GM20431 (cell line): ENCODE results near the gene PTPN22.

ENCODE experiments used
- in situ Hi-C: fragments of 300-500 bp; cut with MseI, MboI; formaldehyde crosslinking; loops from one replicate; pipeline ENCODE4 v1.15.0; 2020; ENCODE audit warnings: low sequenced_read_pairs; ENCODE audit not compliant: unreplicated experiment

The PTPN22 gene

DNA sequence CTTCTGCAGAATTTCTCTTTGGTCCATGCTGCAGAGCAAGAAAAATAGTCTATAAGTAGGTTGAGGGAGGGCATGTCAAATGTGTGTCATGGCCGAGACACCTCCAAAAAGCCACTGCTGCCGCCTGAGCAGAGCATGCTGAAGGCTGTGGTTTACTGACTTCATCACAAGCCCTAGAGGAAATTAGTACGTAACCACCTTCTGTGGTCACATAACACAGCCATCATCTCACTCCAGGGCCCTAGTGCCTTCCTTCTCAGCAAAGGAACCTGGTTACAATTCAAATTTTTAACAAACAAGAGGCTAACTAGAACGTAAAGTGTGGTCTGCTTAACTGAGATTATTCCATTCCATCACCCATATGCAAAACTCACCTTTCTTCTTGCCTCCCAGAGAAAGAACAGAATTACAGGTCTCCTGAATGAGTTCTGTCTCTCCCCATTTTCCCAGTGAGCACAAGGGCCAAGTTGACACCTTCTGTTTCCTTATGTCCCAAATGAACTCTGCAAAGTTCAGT is at the start of gene PTPN22:
Gene PTPN22 (minus strand): TSS at position 116 of the 517 bp plus-strand sequence.
- in situ Hi-C loops = no loop called here

DNA sequence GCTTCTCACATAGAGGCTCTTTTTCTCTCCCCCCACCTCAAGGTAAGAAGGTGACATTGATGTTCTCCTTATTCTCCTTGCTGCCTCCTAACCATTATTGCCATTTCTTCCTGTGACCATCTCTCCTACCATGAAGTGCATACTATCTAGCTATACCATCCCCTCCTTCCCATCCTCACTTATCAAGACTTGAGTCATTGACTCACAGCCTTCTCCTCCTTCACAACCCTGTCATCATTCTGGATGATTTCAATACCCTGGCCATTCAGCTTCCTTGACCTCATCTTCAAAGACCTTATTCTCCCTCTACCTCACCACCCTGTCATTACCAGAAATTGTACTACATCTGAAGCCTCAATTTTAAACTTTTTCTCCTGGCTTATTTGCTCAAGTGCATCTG is 46.7 kb upstream of the PTPN22 start:
- in situ Hi-C loops = no loop called here

DNA sequence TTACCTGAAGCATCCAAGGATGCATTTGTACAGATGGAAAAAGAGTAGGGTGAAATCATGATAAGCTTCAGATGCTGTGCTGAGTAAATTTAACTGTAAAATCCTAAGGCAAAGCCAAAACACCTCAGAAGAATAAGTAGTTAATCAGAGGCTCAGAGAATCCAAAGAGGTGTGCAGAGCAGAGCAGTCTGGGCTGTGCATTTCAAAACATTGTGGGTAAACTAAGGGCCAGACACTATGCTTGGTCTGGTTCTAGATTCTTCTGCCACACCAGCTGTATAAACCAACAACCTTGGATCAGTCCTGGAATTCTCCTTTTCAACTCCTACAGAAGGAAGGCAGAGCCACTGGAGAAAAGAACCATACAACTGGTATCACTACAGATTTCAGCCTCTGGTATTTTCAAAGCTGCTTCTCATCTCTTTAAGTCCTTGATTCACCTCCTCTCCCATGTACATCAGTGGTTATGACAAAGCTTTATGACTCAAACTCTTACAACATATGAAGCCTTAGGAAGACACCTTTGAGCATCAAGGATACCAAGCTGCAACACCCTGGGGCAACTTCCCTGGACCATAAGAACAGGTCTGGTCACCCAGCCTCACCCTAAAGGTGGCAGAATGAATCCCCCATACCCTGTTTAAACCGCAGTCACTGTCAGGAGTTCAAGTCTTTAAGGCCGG is 46.0 kb upstream of the PTPN22 start:
- in situ Hi-C loops = no loop called here

DNA sequence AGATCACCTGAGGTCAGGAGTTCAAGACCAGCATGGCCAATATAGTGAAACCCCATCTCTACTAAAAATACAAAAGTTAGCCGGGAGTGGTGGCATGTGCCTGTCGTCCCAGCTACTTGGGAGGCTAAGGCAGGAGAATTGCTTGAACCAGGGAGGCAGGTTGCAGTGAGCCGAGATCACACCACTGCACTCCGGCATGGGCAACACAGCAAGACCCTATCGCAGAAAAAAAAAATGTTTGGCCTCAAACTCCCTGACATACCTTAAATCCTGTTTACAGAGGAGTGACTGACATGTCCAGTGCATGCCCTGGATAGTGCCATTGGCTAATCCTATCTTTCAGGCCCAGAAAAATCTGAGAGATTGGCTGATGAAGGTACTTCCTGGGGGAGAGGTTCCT is 45.5 kb upstream of the PTPN22 start:
- in situ Hi-C loops = no loop called here

DNA sequence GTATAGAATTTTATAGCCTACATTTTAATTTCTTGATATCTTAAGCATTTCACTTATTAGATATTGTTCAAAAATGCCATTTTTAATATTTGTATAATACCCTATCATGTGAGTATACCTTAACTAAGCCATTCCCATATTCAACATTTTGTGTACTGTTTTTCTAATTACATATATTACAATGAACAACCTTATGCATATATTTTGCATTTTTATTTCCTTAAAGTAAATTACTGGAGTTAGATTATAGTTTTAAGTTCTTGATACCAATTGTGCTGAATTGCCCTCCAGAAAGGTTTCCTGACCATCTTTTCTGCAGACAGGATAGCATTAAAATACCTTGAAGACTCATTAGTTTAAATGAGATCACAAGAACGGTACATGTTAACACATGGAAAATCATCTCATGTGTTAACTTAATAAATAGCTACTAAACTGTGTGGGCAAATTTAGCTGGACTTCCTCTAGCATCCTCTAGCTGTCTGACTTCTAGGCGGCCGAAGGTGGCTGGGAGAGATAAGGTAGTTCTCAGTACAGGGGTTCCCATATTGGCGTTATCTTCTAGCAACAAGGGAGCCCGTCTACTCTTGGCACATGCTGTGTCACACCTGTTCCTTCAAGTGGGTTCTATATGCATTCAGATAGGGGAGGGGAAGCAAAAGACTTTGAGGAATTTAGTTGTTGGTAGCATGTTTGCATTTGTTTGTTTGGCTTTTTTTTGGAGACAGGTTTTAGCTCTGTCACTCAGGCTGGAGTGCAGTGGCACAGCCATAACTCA is 42.6 kb upstream of the PTPN22 start:
- in situ Hi-C loops = no loop called here

DNA sequence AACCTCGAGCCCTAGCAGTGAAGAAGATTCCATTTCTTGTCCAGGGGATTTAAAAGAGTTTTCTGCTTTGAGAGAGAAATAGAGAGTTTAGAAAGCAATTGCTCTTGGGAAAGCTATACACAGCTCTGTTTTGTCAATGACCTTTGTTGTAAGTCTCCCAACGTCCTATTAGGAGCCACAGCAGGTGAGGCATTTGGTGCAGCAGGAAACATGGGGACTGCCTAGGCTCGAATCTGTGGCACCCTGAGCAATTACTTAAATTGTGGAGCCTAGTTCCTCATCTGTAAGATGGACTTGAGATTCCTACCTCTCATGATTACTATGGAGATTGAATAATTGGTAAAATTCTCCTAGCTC is 41.8 kb upstream of the PTPN22 start:
- in situ Hi-C loops = no loop called here

DNA sequence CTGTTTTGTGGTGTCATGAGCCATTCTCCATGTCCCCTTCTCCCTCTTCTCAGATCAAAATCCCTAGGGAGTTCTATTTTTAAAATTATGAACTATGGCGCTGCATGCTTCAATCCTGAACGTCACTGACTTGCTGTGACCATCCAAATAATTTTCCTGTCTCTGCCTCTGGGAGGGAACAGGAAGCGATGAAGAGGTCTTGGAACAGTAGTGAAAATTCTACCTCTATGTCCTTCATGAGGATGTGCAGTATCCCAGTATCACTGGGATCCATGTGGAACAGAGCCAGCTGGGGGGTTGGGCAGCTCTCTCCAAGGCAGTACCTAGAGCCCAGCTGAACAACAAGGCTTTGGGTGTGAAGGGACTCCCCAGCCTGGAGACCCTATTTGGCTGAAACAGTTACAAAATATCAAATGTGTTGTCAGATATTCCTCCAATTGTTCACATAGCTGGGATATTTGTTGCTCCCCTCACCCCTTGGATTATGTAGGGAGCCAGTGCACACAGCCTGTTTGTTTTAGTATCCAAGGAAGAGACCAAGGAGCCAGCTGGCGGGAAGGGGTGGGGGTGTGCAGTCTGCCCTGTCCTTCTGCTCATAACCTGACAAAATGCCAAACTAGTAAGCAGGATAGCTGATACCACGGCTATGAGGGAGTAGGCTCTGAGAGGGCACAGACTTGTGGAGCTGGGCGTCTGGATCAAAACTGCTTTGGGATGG is 41.2 kb upstream of the PTPN22 start:
- in situ Hi-C loops = no loop called here

DNA sequence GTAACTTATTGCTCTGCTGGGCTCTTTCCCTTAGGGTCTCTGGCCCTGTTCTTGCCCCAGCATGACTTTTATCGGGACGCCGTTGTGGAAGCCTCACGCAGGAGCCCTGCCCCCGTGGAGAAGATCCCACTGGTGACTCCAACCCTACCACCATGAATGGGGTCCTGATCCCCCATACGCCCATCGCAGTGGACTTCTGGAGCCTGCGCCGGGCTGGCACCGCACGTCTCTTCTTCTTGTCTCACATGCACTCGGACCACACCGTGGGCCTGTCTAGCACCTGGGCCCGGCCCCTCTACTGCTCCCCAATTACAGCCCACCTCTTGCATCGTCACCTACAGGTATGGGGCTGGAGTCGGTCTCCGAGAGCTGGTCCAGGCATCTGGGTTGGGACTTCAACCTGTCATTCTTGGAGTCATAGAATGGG is 33.9 kb upstream of the PTPN22 start:
- in situ Hi-C loops = loop anchor here (10.0 kb wide), 1 partner anchor 81 kb away; no protein-coding TSS in a partner anchor

DNA sequence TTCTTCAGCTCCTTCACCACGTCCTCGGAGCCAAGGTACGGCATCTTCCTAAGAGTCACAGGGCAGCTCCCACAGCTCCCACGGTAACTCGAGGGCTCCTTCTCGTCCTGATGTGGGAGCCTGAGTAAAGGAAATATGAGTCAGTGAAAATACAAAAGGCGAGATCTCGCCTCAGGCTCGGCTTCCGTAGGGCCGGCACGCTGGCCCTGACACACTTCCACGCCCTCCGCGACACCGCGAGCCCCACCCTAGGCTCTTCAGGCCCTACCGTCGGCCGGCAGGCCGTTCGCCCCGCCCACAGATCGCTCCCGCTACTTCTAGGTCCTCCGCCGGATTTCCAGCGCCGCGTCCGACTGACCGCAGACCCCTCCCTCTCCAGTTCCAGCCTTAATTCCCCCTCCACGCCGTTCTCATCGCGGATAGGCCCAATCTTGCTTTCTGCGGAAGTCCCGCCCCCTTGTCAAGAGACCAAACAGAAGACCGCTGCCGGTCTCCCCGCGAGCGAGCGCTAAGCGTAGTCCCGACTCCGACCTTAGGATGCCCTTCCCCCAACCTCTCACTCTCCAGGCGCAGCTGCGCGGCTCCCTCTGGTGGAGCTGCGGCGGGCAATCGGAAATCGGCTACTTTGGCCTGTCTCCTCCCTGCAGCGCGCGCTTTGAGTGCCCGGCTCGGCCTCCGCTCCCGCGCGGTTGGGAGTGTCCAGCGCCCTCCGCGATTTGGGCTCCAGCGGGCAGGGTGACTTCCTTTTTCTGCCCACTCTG is 33.3 kb upstream of the PTPN22 start, which contains the start of the genes AP4B1 and DCLRE1B:
Gene AP4B1 (minus strand): TSS at position 126 of the 761 bp plus-strand sequence. CDS start 82 bp downstream, at position 44.
Gene DCLRE1B (plus strand): TSS at position 653 of the 761 bp plus-strand sequence. CDS start 261 bp downstream, outside the sequence.
- in situ Hi-C loops = loop anchor here (10.0 kb wide), 1 partner anchor 80 kb away; no protein-coding TSS in a partner anchor

DNA sequence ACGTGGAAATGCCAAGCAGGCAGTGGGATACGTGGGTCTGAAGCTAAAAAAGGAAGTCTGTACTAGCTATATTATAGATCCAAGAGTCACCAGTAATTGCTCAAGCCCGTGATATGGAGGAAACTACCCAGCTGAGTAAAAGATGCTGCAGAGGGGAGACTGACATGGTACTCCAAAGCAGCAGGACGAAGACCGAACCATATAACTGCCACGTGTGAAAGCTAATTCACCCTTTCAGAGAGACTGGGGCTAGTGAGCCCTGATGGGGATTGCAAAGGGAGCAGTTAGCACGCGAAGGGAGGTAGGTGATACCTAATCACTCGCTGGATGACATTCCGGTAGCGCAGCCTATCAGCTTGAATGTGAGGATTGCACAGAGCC is 32.8 kb upstream of the PTPN22 start:
- in situ Hi-C loops = loop anchor here (10.0 kb wide), 1 partner anchor 79 kb away; no protein-coding TSS in a partner anchor

DNA sequence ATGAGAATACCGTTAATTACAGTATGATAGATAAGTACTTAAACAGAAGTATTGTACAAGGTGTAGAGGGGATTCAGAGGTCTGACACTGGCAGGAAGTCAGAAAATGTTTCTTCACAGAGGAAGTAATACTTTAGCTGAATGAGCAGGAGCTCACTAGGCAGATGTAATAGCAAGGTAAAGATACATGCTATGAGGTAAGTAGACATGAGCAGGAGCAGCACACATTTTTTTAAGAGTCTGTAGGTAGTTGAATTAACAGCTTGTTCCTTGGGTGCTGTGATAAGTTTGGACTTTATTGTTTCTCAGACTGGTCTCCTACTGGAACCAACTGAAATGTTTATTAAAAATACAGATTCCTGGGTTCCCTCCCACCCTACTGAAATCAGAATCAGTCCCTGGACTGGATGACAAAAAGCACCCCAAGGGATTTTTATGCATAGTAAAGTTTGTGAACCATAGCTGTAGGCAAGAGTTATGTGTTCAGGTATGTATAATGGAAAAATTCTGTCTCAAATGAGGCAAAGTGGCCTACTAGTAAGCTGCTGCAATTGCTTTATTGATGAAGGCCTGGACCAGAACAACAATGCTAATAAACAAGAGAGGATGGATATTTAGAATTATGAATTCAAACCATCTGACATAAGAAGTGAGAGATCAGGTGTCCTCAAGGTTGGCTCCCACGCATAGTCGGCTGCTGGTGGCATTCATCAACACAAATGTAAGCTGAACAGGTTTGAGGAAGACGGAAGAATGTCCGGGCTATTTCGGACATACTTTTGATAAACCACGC is 32.2 kb upstream of the PTPN22 start:
- in situ Hi-C loops = loop anchor here (10.0 kb wide), 1 partner anchor 79 kb away; no protein-coding TSS in a partner anchor

DNA sequence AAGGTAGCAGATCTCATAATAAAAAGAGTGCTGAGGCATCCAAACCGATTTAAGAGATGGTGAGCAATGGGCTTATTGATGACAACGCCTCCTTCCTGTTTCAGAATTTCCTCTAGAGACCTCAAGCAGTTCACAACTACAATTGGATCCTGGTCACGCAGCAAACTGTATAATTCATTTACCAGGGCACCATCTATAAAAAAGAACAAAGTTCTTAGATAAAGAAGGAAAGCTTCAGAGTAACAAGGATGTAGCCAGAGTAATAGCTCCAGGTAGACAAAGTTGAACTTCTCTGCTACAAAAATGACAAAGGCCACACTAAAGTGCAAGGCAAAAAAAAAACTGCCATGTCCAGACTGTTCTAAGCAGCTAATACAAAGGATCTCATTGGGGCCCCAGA is 29.7 kb upstream of the PTPN22 start:
- in situ Hi-C loops = loop anchor here (10.0 kb wide), 1 partner anchor 76 kb away; no protein-coding TSS in a partner anchor

DNA sequence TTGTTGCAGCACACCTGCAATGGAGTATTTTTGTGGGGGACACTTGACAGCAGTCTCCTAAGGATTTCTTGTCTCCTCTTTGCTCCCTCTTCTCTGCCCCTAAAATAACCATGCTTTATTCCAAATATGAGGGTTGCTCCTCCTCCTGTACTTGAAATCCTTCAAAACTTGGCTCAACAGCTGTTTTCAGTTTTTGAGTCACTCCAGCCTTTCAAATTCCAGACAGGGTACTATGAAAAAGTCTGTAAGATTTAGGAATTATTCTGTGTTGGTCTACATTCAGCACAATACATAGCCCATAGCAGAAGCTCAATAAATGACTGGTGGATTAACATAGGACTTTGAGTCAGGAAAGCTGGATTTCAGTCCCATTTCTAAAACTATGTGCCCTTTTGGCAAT is 27.6 kb upstream of the PTPN22 start:
- in situ Hi-C loops = no loop called here

DNA sequence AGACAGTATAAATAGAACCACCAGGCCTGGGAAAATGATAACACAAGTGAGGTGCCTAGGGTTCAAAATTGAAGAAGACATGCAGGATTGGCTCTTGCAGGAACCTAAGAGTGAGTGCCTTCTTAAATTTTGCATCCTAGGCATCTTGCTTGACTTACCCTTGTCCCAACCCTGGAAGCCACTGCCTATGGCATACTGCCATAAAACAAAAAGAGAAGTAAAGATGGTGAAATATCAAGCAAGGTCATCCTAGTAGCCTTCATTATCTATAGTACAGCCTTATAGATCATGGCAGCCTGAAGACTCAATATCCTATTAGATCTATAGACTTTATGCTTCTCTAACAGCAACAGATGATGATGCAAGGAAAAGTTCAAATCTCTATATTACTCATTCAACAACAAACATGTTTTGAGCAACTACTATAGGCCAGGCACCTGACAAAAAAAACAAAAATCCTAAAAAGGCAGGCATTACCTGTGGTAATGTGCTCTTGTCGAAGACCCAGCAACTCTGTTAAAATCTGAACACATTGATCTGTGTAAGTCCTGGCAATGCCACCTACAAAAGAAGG is 26.8 kb upstream of the PTPN22 start:
- in situ Hi-C loops = no loop called here

DNA sequence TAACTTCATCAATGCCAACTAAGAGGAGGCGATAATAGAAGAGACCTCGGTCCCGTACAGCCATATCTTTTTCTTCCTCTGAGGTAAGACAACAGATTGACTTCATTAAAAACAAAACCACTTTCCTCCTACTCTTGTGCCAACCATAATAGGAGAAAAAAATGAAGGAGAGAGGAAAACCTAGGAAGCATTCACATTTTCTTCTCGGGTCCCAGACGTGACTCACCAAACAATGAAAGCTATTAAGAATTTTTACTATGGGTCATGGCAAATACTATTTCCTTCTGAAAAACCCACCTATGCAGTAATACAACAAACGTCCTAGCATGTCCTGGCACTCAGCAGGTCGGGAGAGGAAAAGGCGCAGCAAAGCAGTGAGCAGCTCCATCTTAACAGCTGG is 24.4 kb upstream of the PTPN22 start:
- in situ Hi-C loops = no loop called here

DNA sequence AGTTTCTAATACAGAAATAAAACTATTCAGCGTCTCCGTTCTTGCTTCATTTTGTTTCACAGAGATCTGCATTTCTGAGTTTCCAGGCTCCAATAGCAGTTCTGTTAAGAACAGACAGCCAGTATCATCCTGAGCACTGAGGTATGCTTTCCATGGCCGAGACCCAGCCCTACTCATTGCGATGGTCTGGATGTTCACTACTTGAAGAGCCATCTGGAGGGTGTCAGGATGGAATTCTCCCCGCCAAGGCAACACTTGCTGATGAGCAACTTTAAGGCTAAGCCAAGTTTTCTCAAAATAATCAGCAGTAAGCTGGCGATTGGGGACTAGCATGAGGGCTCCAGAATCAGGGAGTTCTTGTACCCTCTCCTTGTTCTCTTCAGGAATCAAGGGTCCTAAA is 23.6 kb upstream of the PTPN22 start:
- in situ Hi-C loops = no loop called here

DNA sequence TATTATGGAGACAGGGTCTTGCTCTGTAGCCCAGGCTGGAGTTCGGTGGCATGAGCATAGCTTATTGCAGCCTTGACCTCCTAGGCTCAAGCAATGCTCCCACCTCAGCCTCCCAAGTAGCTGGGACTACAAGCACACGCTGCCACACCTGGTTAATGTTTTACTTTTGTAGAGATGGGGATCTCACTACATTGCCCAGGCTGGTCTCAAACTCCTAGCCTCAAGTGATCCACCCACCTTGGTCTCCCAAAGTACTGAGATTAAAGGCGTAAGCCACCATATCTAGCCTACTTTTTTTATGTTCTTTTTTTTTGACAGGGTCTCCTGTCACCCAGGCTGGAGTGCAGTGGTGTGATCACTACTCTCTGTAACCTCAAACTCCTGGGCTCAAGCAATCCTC is 21.8 kb upstream of the PTPN22 start:
- in situ Hi-C loops = no loop called here

DNA sequence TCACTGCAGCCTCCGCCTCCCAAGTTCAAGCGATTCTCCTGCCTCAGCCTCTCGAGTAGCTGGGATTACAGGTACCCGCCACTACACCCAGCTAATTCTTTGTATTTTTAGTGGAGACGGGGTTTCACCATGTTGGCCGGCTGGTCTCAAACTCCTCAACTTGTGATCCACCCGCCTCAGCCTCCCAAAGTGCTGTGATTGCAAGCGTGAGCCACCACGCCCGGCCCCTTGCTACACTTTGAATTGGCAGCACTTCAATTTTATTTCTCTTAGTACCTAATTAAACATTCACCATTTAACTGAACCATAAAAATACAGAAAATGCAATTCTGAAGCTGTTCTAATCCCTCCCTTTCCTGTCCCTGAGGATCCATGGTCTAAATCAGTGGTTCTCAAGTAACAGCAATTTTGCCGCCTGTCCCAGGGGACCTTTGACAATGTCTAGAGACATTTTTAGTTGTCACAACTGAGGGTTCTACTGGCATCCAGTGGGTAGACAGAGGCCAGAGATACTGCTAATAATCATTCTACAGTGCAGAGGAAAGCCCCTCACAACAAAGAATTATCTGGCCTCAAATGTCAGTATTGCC is 20.2 kb upstream of the PTPN22 start:
- in situ Hi-C loops = no loop called here
